Spleen (tissue), 11 donors: ENCODE measurements around the gene MYO18B. TPM values are rescaled to one million over a fixed set of nuclear protein-coding genes. Genes with fewer than 3 reads are reported as not detected.

Experiments
- DNase-seq: peaks from one replicate; pipeline ENCODE4 v3.0.0-alpha.2; 2020
- H3K27ac ChIP-seq, 8 donors: fragments of 200-600 bp; sonication (generic) in 7 of 8; 1 replicate in 4 of 8; 2 replicates in 4 of 8; pipeline versions ENCODE4 v1.5.0 to v1.8.0; 2016 to 2021; ENCODE audit warnings: inconsistent platforms in 4 of 8, mild to moderate bottlenecking in 4 of 8, moderate library complexity in 1 of 8
- H3K27me3 ChIP-seq, 7 donors: fragments of 200-600 bp; sonication (generic) in 6 of 7; replicated peaks in 1 of 7; 1 replicate in 4 of 7; 2 replicates in 3 of 7; pipeline versions ENCODE4 v1.5.0 to v1.8.0; 2016 to 2021; ENCODE audit warnings: inconsistent platforms in 3 of 7, mild to moderate bottlenecking in 1 of 7
- H3K36me3 ChIP-seq, 6 donors: fragments of 200-600 bp; sonication (generic) in 5 of 6; 1 replicate in 4 of 6; 2 replicates in 2 of 6; pipeline versions ENCODE4 v1.5.0 to v1.8.0; 2016 to 2021; ENCODE audit warnings: inconsistent platforms in 2 of 6
- H3K4me1 ChIP-seq, 6 donors: fragments of 200-600 bp; sonication (generic) in 5 of 6; 1 replicate in 3 of 6; 2 replicates in 3 of 6; pipeline versions ENCODE4 v1.5.0 to v1.8.0; 2016 to 2021; ENCODE audit warnings: inconsistent platforms in 3 of 6
- H3K4me3 ChIP-seq, 8 donors: fragments of 200-600 bp; sonication (generic) in 7 of 8; 1 replicate in 4 of 8; 2 replicates in 4 of 8; pipeline versions ENCODE4 v1.5.0 to v1.8.0; 2016 to 2021; ENCODE audit warnings: inconsistent platforms in 4 of 8, mild to moderate bottlenecking in 4 of 8, moderate library complexity in 2 of 8
- H3K9me3 ChIP-seq, 8 donors: fragments of 200-600 bp; sonication (generic) in 7 of 8; 1 replicate in 4 of 8; 2 replicates in 4 of 8; pipeline versions ENCODE4 v1.5.0 to v1.8.0; 2016 to 2021; ENCODE audit warnings: inconsistent platforms in 4 of 8
- POLR2A ChIP-seq, 3 donors: fragments of 450-650 bp; IDR thresholded peaks; one replicate each; pipeline ENCODE4 v1.5.1; 2017; ENCODE audit warnings: antibody characterized with exemption in 3 of 3, mild to moderate bottlenecking in 1 of 3
- POLR2AphosphoS5 ChIP-seq, 3 donors: sonication (generic); formaldehyde crosslinking; IDR thresholded peaks; one replicate each; pipeline ENCODE4 v1.5.1; 2017; ENCODE audit warnings: antibody characterized with exemption in 3 of 3
- WGBS, 5 donors: extraction: QIAGEN DNeasy Blood & Tissue Kit in 3 of 5; methylation state at CpG; one replicate each; pipeline versions ENCODE4 v1.1.5 to v1.1.7; 2013 to 2018; 5-methylcytosine and 5-hydroxymethylcytosine counted together
- intact Hi-C: fragments of 100-400 bp; cut with DNase I; formaldehyde crosslinking; loops from one replicate; pipeline ENCODE4 v1.15.0; 2023; ENCODE audit warnings: low total_unique reads
- polyA plus RNA-seq, 3 donors: library from polyadenylated mRNA; stranded (reverse); fragments of 200-250 nt; gene quantifications; one replicate each; pipeline ENCODE4 v1.2.1, GENCODE V29; 2013
- total RNA-seq, 7 donors: library from RNA; depleted of rRNA in 3 of 7; stranded (reverse); fragments of >200 nt in 3 of 7; fragmentation: NEBNext Ultra II Directional in 4 of 7; extraction: Animal tissue kit (Norgen Biotek cat#: 25700) in 4 of 7; gene quantifications; one replicate each; pipeline versions ENCODE4 v1.1.0 to v1.2.1, GENCODE V29; 2016 to 2021
- TF ChIP-seq, protein P1 (sequence below), 11 experiments: fragments of 200-600 bp in 7 of 11; fragments of 450-650 bp in 4 of 11; sonication (generic) in 4 of 11; IDR thresholded peaks in 8 of 11; conservative IDR thresholded peaks in 3 of 11; 1 replicate in 7 of 11; 2 replicates in 4 of 11; pipeline versions ENCODE4 v1.4.0 to v1.8.0; 2016 to 2021; ENCODE audit warnings: antibody characterized with exemption in 11 of 11, inconsistent platforms in 4 of 11, mild to moderate bottlenecking in 1 of 11
- donor health status: healthy with polysubstance abuse.
- donor health status: DM: no; HTN: no; CAD: no; lungs with moderate emphysema.
- donor health status: DM: no; HTN: no; CAD: no.
- donor health status: Bipolar disorder and iron deficiency.
- donor health status: healthy.
- donor health status: DM: no; HTN: no; CAD: no.
- donor health status: DM: yes; HTN: yes; CAD: no.

Gene MYO18B
- total and polyA plus RNA-seq, 10 donors = under 0.01 to 0.79 (median 0.12) TPM

DNA sequence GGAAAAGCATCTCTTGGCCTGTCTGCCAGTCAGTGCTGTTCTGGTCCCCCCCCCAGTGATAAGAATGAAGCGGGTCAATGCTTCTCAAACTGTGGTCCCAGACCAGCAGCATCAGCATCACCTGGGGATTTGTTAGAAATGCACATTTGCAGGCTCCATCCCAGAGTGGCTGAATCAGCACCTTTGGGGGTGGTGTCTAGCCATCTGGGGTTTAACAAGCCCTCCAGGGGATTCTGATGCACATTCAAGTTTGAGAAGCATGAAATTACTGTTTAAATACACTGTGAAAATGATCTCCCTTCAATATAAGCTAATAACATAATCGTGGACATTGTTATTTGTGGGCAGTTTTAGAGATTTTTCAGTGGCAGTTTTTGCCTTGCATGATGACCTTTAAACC lies 133.5 kb downstream of the MYO18B start:
- TF ChIP-seq POLR2AphosphoS5 (IDR thresholded peaks at IDR 0.05) (no peak), POLR2A (IDR thresholded peaks at IDR 0.05) (no peak)
- WGBS, 5 donors = 61 to 84% (median 70%) methylated on average over 2 of the region's 2 CpGs
- no peak for DNase-seq

DNA sequence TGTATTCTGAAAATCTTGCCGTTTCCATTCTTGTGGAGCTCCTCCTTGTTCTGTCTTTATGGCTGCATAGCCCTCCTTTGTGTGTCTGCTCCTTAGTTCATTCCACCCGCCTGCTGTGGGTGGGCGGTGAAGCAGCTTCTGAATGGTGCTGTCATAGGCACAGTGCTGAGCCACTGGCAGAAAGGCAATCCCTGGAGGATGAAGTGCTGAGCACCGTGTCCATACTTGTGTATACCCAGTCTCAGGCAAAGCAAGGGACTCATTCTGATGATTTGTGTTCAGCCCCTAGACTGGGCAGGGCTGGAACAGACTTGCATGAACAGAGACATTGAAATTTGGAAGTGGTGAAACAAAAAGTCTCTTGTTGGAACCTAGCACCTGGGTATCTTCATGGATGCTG lies 134.9 kb downstream of the MYO18B start:
- no peak for DNase-seq
- Histone ChIP-seq H3K36me3 (no peaks in the 10 kb centered on the region), H3K27me3 (peaks cover 0 to 32% (median 0%) of the 10 kb centered on the region in 7 donors), H3K4me3 (no peak overlapping the region), H3K27ac (no peak overlapping the region), H3K9me3 (no peaks in the 10 kb centered on the region), H3K4me1 (no peaks in the 10 kb centered on the region)
- no peak for TF ChIP-seq POLR2A (IDR thresholded peaks at IDR 0.05)
- no peak for TF ChIP-seq POLR2AphosphoS5 (IDR thresholded peaks at IDR 0.05)
- TF ChIP-seq, protein P1, sequence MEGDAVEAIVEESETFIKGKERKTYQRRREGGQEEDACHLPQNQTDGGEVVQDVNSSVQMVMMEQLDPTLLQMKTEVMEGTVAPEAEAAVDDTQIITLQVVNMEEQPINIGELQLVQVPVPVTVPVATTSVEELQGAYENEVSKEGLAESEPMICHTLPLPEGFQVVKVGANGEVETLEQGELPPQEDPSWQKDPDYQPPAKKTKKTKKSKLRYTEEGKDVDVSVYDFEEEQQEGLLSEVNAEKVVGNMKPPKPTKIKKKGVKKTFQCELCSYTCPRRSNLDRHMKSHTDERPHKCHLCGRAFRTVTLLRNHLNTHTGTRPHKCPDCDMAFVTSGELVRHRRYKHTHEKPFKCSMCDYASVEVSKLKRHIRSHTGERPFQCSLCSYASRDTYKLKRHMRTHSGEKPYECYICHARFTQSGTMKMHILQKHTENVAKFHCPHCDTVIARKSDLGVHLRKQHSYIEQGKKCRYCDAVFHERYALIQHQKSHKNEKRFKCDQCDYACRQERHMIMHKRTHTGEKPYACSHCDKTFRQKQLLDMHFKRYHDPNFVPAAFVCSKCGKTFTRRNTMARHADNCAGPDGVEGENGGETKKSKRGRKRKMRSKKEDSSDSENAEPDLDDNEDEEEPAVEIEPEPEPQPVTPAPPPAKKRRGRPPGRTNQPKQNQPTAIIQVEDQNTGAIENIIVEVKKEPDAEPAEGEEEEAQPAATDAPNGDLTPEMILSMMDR (IDR thresholded peaks at IDR 0.05 in 8 of 11, conservative IDR thresholded peaks at IDR 0.05 in 3 of 11) = no peak
- intact Hi-C loops = no loop called here
- WGBS, 5 donors = 71 to 82% (median 75%) methylated on average over 4 of the region's 4 CpGs

More for the DNA sequence above, 133.5 kb downstream of the MYO18B start:
- peaks cover 0 to 37% (median 0%) of the 10 kb centered on the region in 7 donors for H3K27me3 ChIP-seq
- no peaks in the 10 kb centered on the region for H3K4me1 ChIP-seq
- intact Hi-C loops = no loop called here
- no peaks in the 10 kb centered on the region for H3K36me3 ChIP-seq
- H3K4me3 ChIP-seq = no peak overlapping the region
- H3K27ac ChIP-seq = no peak overlapping the region
- no peaks in the 10 kb centered on the region for H3K9me3 ChIP-seq

DNA sequence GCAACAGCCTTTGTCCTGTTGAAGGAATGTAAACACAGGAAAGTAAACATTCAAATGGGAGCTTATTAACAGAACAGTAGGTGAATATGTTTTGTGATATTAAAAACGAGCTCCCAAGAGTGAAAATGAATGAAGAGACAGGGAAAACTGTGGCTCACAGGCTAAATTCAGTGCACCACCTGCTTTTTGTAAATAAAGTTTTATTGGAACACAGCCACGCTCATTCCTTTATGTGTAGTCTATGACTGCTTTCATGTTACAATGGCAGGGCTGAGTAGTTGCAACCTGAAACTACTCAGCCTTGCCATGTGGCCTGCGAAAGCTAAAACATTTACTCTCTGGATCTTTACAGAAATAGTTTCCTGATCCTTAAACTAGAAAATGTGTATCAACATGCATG lies 136.9 kb downstream of the MYO18B start:
- no peak overlapping the region for H3K27ac ChIP-seq
- peaks cover 0 to 28% (median 0%) of the 10 kb centered on the region in 7 donors for H3K27me3 ChIP-seq
- no peak for DNase-seq
- 65 to 73% (median 71%) methylated on average over 3 of the region's 3 CpGs for WGBS, 5 donors
- H3K9me3 ChIP-seq = no peaks in the 10 kb centered on the region
- intact Hi-C loops = no loop called here
- no peaks in the 10 kb centered on the region for H3K4me1 ChIP-seq
- TF ChIP-seq, protein P1 (IDR thresholded peaks at IDR 0.05 in 8 of 11, conservative IDR thresholded peaks at IDR 0.05 in 3 of 11) = no peak
- TF ChIP-seq POLR2A (IDR thresholded peaks at IDR 0.05) (no peak), POLR2AphosphoS5 (IDR thresholded peaks at IDR 0.05) (no peak)
- H3K36me3 ChIP-seq = no peaks in the 10 kb centered on the region
- no peak overlapping the region for H3K4me3 ChIP-seq

DNA sequence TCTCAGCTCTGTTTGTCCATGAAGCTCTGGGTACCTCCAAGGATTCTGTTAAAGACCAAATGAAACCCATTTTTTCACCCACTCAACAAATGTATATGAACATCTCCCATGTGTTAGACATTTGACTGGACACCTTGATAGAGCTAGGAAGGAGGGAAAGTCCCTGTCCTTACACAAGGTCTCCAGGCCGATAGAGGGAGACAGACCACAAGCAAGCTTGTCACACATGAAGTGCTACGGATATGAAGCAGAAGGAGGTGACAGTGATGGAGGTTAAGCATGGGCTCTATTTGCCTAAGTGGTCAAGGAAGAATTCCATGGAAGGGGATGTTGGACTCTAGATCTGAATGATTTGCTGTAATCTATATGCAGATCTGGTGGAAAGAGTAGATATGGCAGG lies 138.5 kb downstream of the MYO18B start:
- WGBS, 5 donors = 64 to 84% (median 74%) methylated on average over 2 of the region's 2 CpGs
- intact Hi-C loops = no loop called here

More for the DNA sequence above, 138.5 kb downstream of the MYO18B start:
- Histone ChIP-seq H3K27ac (no peak overlapping the region), H3K9me3 (no peaks in the 10 kb centered on the region), H3K4me1 (no peaks in the 10 kb centered on the region), H3K4me3 (no peak overlapping the region), H3K36me3 (no peaks in the 10 kb centered on the region), H3K27me3 (peaks cover 0 to 28% (median 0%) of the 10 kb centered on the region in 7 donors)
- TF ChIP-seq, protein P1 (IDR thresholded peaks at IDR 0.05 in 8 of 11, conservative IDR thresholded peaks at IDR 0.05 in 3 of 11) = no peak
- no peak for TF ChIP-seq POLR2AphosphoS5 (IDR thresholded peaks at IDR 0.05)
- TF ChIP-seq POLR2A (IDR thresholded peaks at IDR 0.05) = no peak
- DNase-seq = no peak
